ENCODE data around the gene PHLPP1. TPM values are rescaled to one million over a fixed set of nuclear protein-coding genes. Genes with fewer than 3 reads are reported as not detected.

The PHLPP1 gene
- total and polyA plus RNA-seq, 9 of the 15 experiments (the other 6 are each of a cell fraction or from before 2014, with no cell fraction given): 0.56 to 9.0 (median 4.5) TPM

- no peaks in the 10 kb centered on the region; the same call in 1 of the 2 replicates for H4K20me1 ChIP-seq (replicated peaks; ENCODE audit: control insufficient read depth, insufficient read depth, low read length)
- no peak for FAIRE-seq
- no peak for ATAC-seq
- in situ Hi-C loops (cut with MboI) (no loop called here), intact Hi-C loops (cut with micrococcal nuclease) (no loop called here)
- H3K4me3 ChIP-seq: no peak overlapping the region
- peaks cover 18% of the 10 kb centered on the region for H3K79me2 ChIP-seq (ENCODE audit: control insufficient read depth, insufficient read depth, low read length)
- 76% methylated on average over 6 of the region's 7 CpGs for WGBS (ENCODE audit: insufficient coverage, low coverage, missing lambda C conversion rate)
- no peak overlapping the region for H3K9ac ChIP-seq (ENCODE audit: insufficient read depth in 1 of 2, low read depth in 2 of 2, low read length in 2 of 2)
- POLR2A ChIA-PET: interaction anchor here (0.6 to 1.1 kb wide), 2 partner anchors 9 to 30 kb away, joined by 3 read pairs; no protein-coding TSS in a partner anchor
- H2AFZ ChIP-seq (ENCODE audit: low read depth, low read length): no peak overlapping the region
- no peaks in the 10 kb centered on the region for H3K27me3 ChIP-seq (ENCODE audit: control insufficient read depth in 2 of 2, insufficient read depth in 2 of 2, low read length in 2 of 2)
- no peak overlapping the region for H3K4me2 ChIP-seq (ENCODE audit: insufficient read depth, low read length)
- H3K36me3 ChIP-seq (ENCODE audit: control insufficient read depth, insufficient read depth, low read length): no peaks in the 10 kb centered on the region
- no peaks in the 10 kb centered on the region; a peak in 1 of 5 replicates for H3K4me1 ChIP-seq (replicated peaks in 1 of 2; ENCODE audit: control insufficient read depth in 2 of 2, insufficient read depth in 2 of 2, low read length in 2 of 2)
- BruUV-seq (replicated peaks): no TSS peak
- H3K9me3 ChIP-seq (replicated peaks; ENCODE audit: control insufficient read depth, insufficient read depth, low read depth, low read length): no peaks in the 10 kb centered on the region
- no peak for DNase-seq (ENCODE audit: extremely low read depth in 1 of 4, low spot score in 3 of 4)
- H3K9me1 ChIP-seq (ENCODE audit: control insufficient read depth, insufficient read depth, low read length): peaks cover 3% of the 10 kb centered on the region
- no peak for TF ChIP-seq HNRNPLL (IDR thresholded peaks at IDR 0.05; ENCODE audit: low read depth, low read length, poor library complexity, severe bottlenecking)
- no peak for TF ChIP-seq NR2C2 (CRISPR knock-in tag; IDR thresholded peaks at IDR 0.05)
- no peak for TF ChIP-seq NR2C2 (tag; IDR thresholded peaks at IDR 0.05)
- no peak overlapping the region for H3K27ac ChIP-seq (ENCODE audit: extremely low read depth, low read depth, low read length)
- CTCF ChIA-PET (ENCODE audit: low intra/inter-chr PET ratio): no interaction called here
These were observed 75.8 kb downstream of the PHLPP1 start for GRCh38 chr18:62790871-62791772.

DNA sequence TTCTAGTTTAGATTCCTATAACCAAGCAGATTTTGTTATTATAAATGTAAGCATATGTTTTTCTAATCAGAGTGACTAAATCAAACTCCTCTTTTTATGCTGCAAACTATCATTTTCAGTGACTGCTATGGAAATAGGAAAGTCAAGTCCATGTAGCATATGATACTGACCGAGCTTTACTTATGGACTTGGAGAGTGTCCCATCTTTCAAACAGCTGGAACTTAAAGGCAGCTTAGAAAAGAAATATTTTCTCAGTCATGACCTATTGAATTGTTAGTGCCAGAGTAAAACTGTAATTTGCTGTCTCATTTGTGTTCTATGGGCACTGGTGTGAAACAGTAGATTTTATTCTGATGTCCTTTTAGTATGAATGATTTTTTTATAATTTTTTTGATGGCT, 76.7 kb downstream of the PHLPP1 start:
- no peak for DNase-seq (ENCODE audit: extremely low read depth in 1 of 4, low spot score in 3 of 4)
- Histone ChIP-seq H3K9ac (ENCODE audit: insufficient read depth in 1 of 2, low read depth in 2 of 2, low read length in 2 of 2) (no peak overlapping the region), H3K36me3 (ENCODE audit: control insufficient read depth, insufficient read depth, low read length) (no peaks in the 10 kb centered on the region), H3K9me1 (ENCODE audit: control insufficient read depth, insufficient read depth, low read length) (peaks cover 3% of the 10 kb centered on the region), H3K9me3 (replicated peaks; ENCODE audit: control insufficient read depth, insufficient read depth, low read depth, low read length) (no peaks in the 10 kb centered on the region), H2AFZ (ENCODE audit: low read depth, low read length) (no peak overlapping the region), H3K27ac (ENCODE audit: extremely low read depth, low read depth, low read length) (no peak overlapping the region), H3K4me1 (replicated peaks in 1 of 2; ENCODE audit: control insufficient read depth in 2 of 2, insufficient read depth in 2 of 2, low read length in 2 of 2) (no peaks in the 10 kb centered on the region; a peak in 1 of 5 replicates), H3K4me3 (no peak overlapping the region), H3K4me2 (ENCODE audit: insufficient read depth, low read length) (no peak overlapping the region), H3K79me2 (ENCODE audit: control insufficient read depth, insufficient read depth, low read length) (peaks cover 14% of the 10 kb centered on the region), H3K27me3 (ENCODE audit: control insufficient read depth in 2 of 2, insufficient read depth in 2 of 2, low read length in 2 of 2) (no peaks in the 10 kb centered on the region), H4K20me1 (replicated peaks; ENCODE audit: control insufficient read depth, insufficient read depth, low read length) (no peaks in the 10 kb centered on the region; the same call in 1 of the 2 replicates)
- ChIA-PET POLR2A (interaction anchor here (0.6 kb wide), 1 partner anchor 29 kb away, joined by 3 read pairs; no protein-coding TSS in a partner anchor), CTCF (ENCODE audit: low intra/inter-chr PET ratio) (no interaction called here)
- no peak for ATAC-seq
- in situ Hi-C loops (cut with MboI): no loop called here
- WGBS (ENCODE audit: insufficient coverage, low coverage, missing lambda C conversion rate): 75% methylated on average over 1 of the region's 1 CpG
- BruUV-seq (replicated peaks): no TSS peak
- intact Hi-C loops (cut with micrococcal nuclease): no loop called here
- no peak for FAIRE-seq
- no peak for TF ChIP-seq ESRRA (IDR thresholded peaks at IDR 0.05; ENCODE audit: borderline replicate concordance, low read depth)
- TF ChIP-seq ZNF77 (CRISPR knock-in tag; IDR thresholded peaks at IDR 0.05): no peak
- no peak for TF ChIP-seq COPS2 (conservative IDR thresholded peaks at IDR 0.05)
- TF ChIP-seq HEY1 (CRISPR knock-in tag; IDR thresholded peaks at IDR 0.05; ENCODE audit: borderline replicate concordance): no peak
- no peak for TF ChIP-seq SAP30 (IDR thresholded peaks at IDR 0.05; ENCODE audit: borderline replicate concordance, insufficient read depth, low read depth, low read length, poor library complexity, severe bottlenecking)
- TF ChIP-seq KAT8 (IDR thresholded peaks at IDR 0.05; ENCODE audit: low read depth): no peak
- TF ChIP-seq, protein P1, sequence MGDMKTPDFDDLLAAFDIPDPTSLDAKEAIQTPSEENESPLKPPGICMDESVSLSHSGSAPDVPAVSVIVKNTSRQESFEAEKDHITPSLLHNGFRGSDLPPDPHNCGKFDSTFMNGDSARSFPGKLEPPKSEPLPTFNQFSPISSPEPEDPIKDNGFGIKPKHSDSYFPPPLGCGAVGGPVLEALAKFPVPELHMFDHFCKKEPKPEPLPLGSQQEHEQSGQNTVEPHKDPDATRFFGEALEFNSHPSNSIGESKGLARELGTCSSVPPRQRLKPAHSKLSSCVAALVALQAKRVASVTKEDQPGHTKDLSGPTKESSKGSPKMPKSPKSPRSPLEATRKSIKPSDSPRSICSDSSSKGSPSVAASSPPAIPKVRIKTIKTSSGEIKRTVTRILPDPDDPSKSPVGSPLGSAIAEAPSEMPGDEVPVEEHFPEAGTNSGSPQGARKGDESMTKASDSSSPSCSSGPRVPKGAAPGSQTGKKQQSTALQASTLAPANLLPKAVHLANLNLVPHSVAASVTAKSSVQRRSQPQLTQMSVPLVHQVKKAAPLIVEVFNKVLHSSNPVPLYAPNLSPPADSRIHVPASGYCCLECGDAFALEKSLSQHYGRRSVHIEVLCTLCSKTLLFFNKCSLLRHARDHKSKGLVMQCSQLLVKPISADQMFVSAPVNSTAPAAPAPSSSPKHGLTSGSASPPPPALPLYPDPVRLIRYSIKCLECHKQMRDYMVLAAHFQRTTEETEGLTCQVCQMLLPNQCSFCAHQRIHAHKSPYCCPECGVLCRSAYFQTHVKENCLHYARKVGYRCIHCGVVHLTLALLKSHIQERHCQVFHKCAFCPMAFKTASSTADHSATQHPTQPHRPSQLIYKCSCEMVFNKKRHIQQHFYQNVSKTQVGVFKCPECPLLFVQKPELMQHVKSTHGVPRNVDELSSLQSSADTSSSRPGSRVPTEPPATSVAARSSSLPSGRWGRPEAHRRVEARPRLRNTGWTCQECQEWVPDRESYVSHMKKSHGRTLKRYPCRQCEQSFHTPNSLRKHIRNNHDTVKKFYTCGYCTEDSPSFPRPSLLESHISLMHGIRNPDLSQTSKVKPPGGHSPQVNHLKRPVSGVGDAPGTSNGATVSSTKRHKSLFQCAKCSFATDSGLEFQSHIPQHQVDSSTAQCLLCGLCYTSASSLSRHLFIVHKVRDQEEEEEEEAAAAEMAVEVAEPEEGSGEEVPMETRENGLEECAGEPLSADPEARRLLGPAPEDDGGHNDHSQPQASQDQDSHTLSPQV (IDR thresholded peaks at IDR 0.05): no peak
